Natural killer cell (primary cell): ENCODE data around the gene CPT1A. TPM values are rescaled to one million over a fixed set of nuclear protein-coding genes. Genes with fewer than 3 reads are reported as not detected.
A peak's percentile ranks its signal among the peaks of the same experiment; 100 is the strongest.

ENCODE experiments used
- ATAC-seq, 3 donors: fragments of 150-1000 bp in 2 of 3; fragments of 200-7000 bp in 1 of 3; cut with Tn5 transposase; 1 replicate in 1 of 3; 2 replicates in 2 of 3; pipeline ENCODE4 v1.10.0; 2021; ENCODE audit warnings: mild to moderate bottlenecking in 2 of 3, moderate library complexity in 2 of 3
- DNase-seq, 2 donors: peaks; one replicate each; pipeline versions ENCODE4 v3.0.0 to v3.0.0-alpha.2; 2013 to 2021; ENCODE audit warnings: mixed read lengths in 1 of 2
- H3K27ac ChIP-seq: one replicate; pipeline ENCODE4 v1.5.1; 2013; ENCODE audit warnings: mild to moderate bottlenecking, low read length
- H3K27me3 ChIP-seq: one replicate; pipeline ENCODE4 v1.6.1; 2013; ENCODE audit warnings: low read length; ENCODE audit not compliant: control insufficient read depth, insufficient read depth
- H3K36me3 ChIP-seq: one replicate; pipeline ENCODE4 v1.6.1; 2013; ENCODE audit warnings: low read length; ENCODE audit not compliant: control insufficient read depth, insufficient read depth
- H3K4me1 ChIP-seq: one replicate; pipeline ENCODE4 v1.6.1; 2013; ENCODE audit warnings: low read length; ENCODE audit not compliant: control insufficient read depth, insufficient read depth
- H3K4me3 ChIP-seq: one replicate; pipeline ENCODE4 v1.5.1; 2013; ENCODE audit warnings: low read length
- H3K9me3 ChIP-seq: one replicate; pipeline ENCODE4 v1.6.1; 2013; ENCODE audit warnings: low read length; ENCODE audit not compliant: control insufficient read depth, insufficient read depth
- H3K27ac Mint-ChIP-seq, 2 donors: one replicate each; pipeline ENCODE4 v1.8.0; 2022; ENCODE audit warnings: mild to moderate bottlenecking in 2 of 2, mixed read lengths in 2 of 2, moderate library complexity in 1 of 2
- H3K27me3 Mint-ChIP-seq, 2 donors: one replicate each; pipeline ENCODE4 v1.8.0; 2022; ENCODE audit warnings: low read depth in 2 of 2, mixed read lengths in 2 of 2
- H3K36me3 Mint-ChIP-seq: one replicate; pipeline ENCODE4 v1.8.0; 2022; ENCODE audit warnings: mixed read lengths
- H3K4me1 Mint-ChIP-seq, 2 donors: one replicate each; pipeline ENCODE4 v1.8.0; 2022; ENCODE audit warnings: mixed read lengths in 2 of 2
- H3K4me3 Mint-ChIP-seq: one replicate; pipeline ENCODE4 v1.8.0; 2022; ENCODE audit warnings: mild to moderate bottlenecking, moderate library complexity, mixed read lengths
- H3K9me3 Mint-ChIP-seq, 2 donors: one replicate each; pipeline ENCODE4 v1.8.0; 2022; ENCODE audit warnings: mixed read lengths in 2 of 2
- WGBS: methylation state at CpG from one replicate; pipeline ENCODE4 v1.1.7; 2013; ENCODE audit warnings: missing lambda C conversion rate; ENCODE audit not compliant: insufficient coverage; 5-methylcytosine and 5-hydroxymethylcytosine counted together
- intact Hi-C: fragments of 100-400 bp; cut with micrococcal nuclease; formaldehyde crosslinking; loops from one replicate; pipeline ENCODE4 v1.14.2; 2022
- total RNA-seq, 4 donors: library from RNA; stranded (reverse); fragments of 120-200 nt in 1 of 4; gene quantifications; one replicate each; pipeline versions ENCODE4 v1.2.3 to v1.2.4, GENCODE V29; 2013 to 2022
- TF ChIP-seq, protein P1 (sequence below): fragments of 200-600 bp; IDR thresholded peaks from one replicate; pipeline ENCODE4 v1.8.0; 2022; ENCODE audit warnings: antibody characterized with exemption

CPT1A gene
- total RNA-seq, 3 donors from 2014 or later (not counting 1 experiment from before 2014, with no cell fraction given): 70.3 to 129 (median 100) TPM

DNA sequence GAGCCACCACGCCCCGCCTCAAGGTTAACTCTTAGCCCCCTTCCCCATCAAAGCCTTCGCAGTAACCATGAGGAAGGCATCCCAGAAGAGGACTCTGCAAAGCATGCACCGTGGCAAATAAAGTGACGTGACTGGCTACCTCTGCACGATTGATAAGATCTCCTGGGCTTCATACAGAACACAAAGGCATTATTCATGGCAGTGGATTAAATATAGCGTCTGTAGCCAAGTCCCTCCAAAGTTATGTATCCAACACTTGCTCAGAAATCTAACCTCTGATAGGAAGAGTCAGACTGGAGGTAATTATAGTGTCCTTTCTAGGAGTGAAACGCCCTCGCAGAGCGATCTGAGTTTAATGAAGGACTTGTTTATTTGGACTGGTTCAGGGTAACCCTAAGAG lies 22.4 kb downstream of the CPT1A start:
- no peak for ATAC-seq
- no peaks in the 10 kb centered on the region for H3K9me3 ChIP-seq
- no peaks in the 10 kb centered on the region for H3K27me3 ChIP-seq
- H3K4me3 ChIP-seq: no peak overlapping the region
- H3K36me3 Mint-ChIP-seq: no peaks in the 10 kb centered on the region
- no peak overlapping the region for H3K27ac Mint-ChIP-seq
- no peaks in the 10 kb centered on the region for H3K9me3 Mint-ChIP-seq
- 86% methylated on average over 9 of the region's 10 CpGs for WGBS
- intact Hi-C loops: no loop called here
- H3K36me3 ChIP-seq: peaks cover 9% of the 10 kb centered on the region
- no peak for DNase-seq
- peaks cover 35 to 40% of the 10 kb centered on the region in 2 donors for H3K4me1 Mint-ChIP-seq
- H3K27ac ChIP-seq: no peak overlapping the region
- TF ChIP-seq, protein P1, sequence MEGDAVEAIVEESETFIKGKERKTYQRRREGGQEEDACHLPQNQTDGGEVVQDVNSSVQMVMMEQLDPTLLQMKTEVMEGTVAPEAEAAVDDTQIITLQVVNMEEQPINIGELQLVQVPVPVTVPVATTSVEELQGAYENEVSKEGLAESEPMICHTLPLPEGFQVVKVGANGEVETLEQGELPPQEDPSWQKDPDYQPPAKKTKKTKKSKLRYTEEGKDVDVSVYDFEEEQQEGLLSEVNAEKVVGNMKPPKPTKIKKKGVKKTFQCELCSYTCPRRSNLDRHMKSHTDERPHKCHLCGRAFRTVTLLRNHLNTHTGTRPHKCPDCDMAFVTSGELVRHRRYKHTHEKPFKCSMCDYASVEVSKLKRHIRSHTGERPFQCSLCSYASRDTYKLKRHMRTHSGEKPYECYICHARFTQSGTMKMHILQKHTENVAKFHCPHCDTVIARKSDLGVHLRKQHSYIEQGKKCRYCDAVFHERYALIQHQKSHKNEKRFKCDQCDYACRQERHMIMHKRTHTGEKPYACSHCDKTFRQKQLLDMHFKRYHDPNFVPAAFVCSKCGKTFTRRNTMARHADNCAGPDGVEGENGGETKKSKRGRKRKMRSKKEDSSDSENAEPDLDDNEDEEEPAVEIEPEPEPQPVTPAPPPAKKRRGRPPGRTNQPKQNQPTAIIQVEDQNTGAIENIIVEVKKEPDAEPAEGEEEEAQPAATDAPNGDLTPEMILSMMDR: no peak
- H3K27me3 Mint-ChIP-seq: no peaks in the 10 kb centered on the region
- H3K4me1 ChIP-seq: peaks cover 14% of the 10 kb centered on the region
- no peak overlapping the region for H3K4me3 Mint-ChIP-seq

DNA sequence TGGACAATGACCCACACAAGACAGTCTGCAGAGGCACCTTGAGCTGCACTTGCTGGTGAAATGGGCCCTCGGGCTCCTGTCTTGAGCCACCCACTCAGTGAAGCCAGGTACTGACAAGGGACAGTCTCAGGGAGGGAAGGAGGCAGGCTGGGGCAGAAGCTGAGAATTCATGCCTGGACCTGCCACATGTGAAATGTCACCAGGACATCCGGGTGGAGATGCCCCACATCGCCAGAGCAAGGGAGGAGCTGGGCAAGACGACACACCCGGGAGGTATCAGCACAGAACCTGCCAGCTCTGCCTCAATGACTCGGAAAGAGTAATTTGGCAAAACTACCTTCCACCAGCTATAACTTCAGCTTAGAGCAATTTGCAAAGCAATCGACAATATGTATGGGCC lies 23.5 kb downstream of the CPT1A start:
- DNase-seq (no peak), ATAC-seq (no peak)
- no peaks in the 10 kb centered on the region for H3K27me3 ChIP-seq
- no peak overlapping the region for H3K4me3 ChIP-seq
- no peaks in the 10 kb centered on the region for H3K9me3 Mint-ChIP-seq
- TF ChIP-seq, protein P1: no peak
- H3K36me3 Mint-ChIP-seq: no peaks in the 10 kb centered on the region
- WGBS: 86% methylated on average over 7 of the region's 7 CpGs
- H3K4me3 Mint-ChIP-seq: no peak overlapping the region
- peaks cover 14% of the 10 kb centered on the region for H3K4me1 ChIP-seq
- no peaks in the 10 kb centered on the region for H3K27me3 Mint-ChIP-seq
- peaks cover 13% of the 10 kb centered on the region for H3K36me3 ChIP-seq
- intact Hi-C loops: no loop called here
- no peak overlapping the region for H3K27ac ChIP-seq
- H3K9me3 ChIP-seq: no peaks in the 10 kb centered on the region
- H3K4me1 Mint-ChIP-seq: peaks cover 29 to 35% of the 10 kb centered on the region in 2 donors
- H3K27ac Mint-ChIP-seq: peak overlapping the region; percentile 91 to 95

DNA sequence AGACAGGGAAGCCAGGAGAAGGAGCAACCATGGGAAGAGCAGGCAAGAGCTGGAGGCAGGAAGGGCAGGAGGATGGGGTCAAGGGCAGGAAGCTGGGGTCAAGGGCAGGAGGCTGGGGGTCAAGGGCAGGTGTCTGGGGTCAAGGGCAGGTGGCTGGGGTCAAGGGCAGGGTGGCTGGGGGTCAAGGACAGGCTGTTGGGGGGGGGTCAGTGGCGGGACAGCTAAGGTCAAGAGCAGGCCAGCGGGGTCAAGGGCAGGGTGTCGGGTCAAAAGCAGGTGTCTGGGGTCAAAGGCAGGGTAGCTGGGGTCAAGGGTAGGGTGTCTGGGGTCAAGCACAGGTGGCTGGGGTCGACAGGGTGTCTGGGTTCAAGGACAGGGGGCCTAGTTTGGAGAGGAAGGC lies 24.2 kb downstream of the CPT1A start:
- Histone ChIP-seq H3K9me3 (no peaks in the 10 kb centered on the region), H3K4me1 (peaks cover 14% of the 10 kb centered on the region), H3K36me3 (peaks cover 17% of the 10 kb centered on the region), H3K27ac (peak overlapping the region; percentile 61), H3K27me3 (no peaks in the 10 kb centered on the region), H3K4me3 (no peak overlapping the region)
- Mint-ChIP-seq H3K36me3 (no peaks in the 10 kb centered on the region), H3K4me1 (peaks cover 28 to 40% of the 10 kb centered on the region in 2 donors), H3K27ac (peak overlapping the region; percentile 91 to 95), H3K27me3 (no peaks in the 10 kb centered on the region), H3K9me3 (no peaks in the 10 kb centered on the region), H3K4me3 (peak overlapping the region; percentile 74)
- WGBS: 95% methylated on average over 4 of the region's 4 CpGs
- intact Hi-C loops: no loop called here
- DNase-seq (no peak), ATAC-seq (no peak)
- TF ChIP-seq, protein P1: no peak

DNA sequence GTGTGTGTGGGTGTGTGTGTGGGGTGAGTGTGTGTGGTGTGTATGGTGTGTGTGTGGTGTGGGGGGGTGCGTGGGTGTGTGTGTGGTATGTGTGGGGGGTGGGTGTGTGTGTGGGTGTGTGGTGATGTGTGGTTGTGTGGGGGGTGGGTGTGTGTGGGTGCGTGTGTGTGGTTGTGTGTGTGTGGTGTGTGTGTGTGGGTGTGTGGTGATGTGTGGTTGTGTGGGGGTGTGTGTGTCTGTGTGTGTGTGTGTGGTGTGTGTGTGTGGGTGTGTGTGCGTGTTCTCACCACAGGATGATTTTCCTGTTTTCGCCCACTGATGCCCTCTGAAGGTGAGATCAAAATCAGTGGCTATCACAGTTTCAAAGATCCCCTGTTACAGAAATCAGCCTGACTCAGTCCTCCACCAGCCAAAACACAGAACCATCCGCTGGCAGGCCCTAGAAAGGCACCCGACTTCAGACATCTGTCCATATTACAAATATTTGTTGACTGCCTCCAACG lies 24.7 kb downstream of the CPT1A start:
- Histone ChIP-seq H3K36me3 (peaks cover 22% of the 10 kb centered on the region), H3K4me1 (peaks cover 14% of the 10 kb centered on the region), H3K9me3 (no peaks in the 10 kb centered on the region), H3K27me3 (no peaks in the 10 kb centered on the region), H3K4me3 (no peak overlapping the region), H3K27ac (peak overlapping the region; percentile 61)
- intact Hi-C loops: no loop called here
- WGBS: 26% methylated on average over 7 of the region's 7 CpGs
- TF ChIP-seq, protein P1: no peak
- H3K4me1 Mint-ChIP-seq: peaks cover 28 to 40% of the 10 kb centered on the region in 2 donors
- H3K4me3 Mint-ChIP-seq: peak overlapping the region; percentile 74
- no peaks in the 10 kb centered on the region for H3K36me3 Mint-ChIP-seq
- peak in 1 of 2 donors; percentile 30 for DNase-seq
- H3K27ac Mint-ChIP-seq: peak overlapping the region; percentile 91 to 95
- peak; percentile 62 to 83 (median 77) for ATAC-seq
- no peaks in the 10 kb centered on the region for H3K27me3 Mint-ChIP-seq
- H3K9me3 Mint-ChIP-seq: no peaks in the 10 kb centered on the region
